Renal pelvis (tissue), 4 donors: ENCODE results near the gene GIMAP8. TPM values are rescaled to one million over a fixed set of nuclear protein-coding genes. Genes with fewer than 3 reads are reported as not detected.

Source experiments
- DNase-seq: peaks from one replicate; pipeline ENCODE4 v3.0.0-alpha.2; 2013
- polyA plus RNA-seq, 3 donors: library from polyadenylated mRNA; unstranded; fragments of 120-200 nt; gene quantifications; one replicate each; pipeline ENCODE4 v1.2.1, GENCODE V29; 2013; ENCODE audit not compliant: insufficient read length in 3 of 3

Gene GIMAP8
- polyA plus RNA-seq, 3 donors: 8.6 to 8.9 (median 8.8) TPM

- DNase-seq: no peak
These were observed 41.0 kb upstream of the GIMAP8 start for GRCh38 chr7:150409300-150410030.

- DNase-seq: no peak
These were observed 40.3 kb upstream of the GIMAP8 start for GRCh38 chr7:150410131-150410530.

- no peak for DNase-seq
These were observed 39.6 kb upstream of the GIMAP8 start for GRCh38 chr7:150410680-150411346.

GRCh38 chr7:150411606-150412005 is 38.8 kb upstream of the GIMAP8 start:
- no peak for DNase-seq

- DNase-seq: no peak
These were observed 38.4 kb upstream of the GIMAP8 start for GRCh38 chr7:150412016-150412415.

- DNase-seq: no peak
These were observed 37.6 kb upstream of the GIMAP8 start for GRCh38 chr7:150412518-150413488.

- no peak for DNase-seq
These were observed 36.8 kb upstream of the GIMAP8 start for GRCh38 chr7:150413640-150414081.

GRCh38 chr7:150415161-150416153 is 35.0 kb upstream of the GIMAP8 start:
- no peak for DNase-seq

GRCh38 chr7:150417239-150417638 is 33.2 kb upstream of the GIMAP8 start:
- no peak for DNase-seq

- DNase-seq: no peak
These were observed 32.6 kb upstream of the GIMAP8 start for GRCh38 chr7:150417863-150418262.

GRCh38 chr7:150420242-150420641 is 30.2 kb upstream of the GIMAP8 start:
- DNase-seq: no peak

- peak; percentile 86 for DNase-seq
These were observed 29.3 kb upstream of the GIMAP8 start for GRCh38 chr7:150420987-150421674.

- no peak for DNase-seq
These were observed 28.6 kb upstream of the GIMAP8 start for GRCh38 chr7:150421831-150422230.

GRCh38 chr7:150425670-150426069 is 24.8 kb upstream of the GIMAP8 start:
- no peak for DNase-seq

GRCh38 chr7:150428671-150429451 is 21.6 kb upstream of the GIMAP8 start:
- DNase-seq: no peak

- no peak for DNase-seq
These were observed 20.7 kb upstream of the GIMAP8 start for GRCh38 chr7:150429699-150430098.

GRCh38 chr7:150430465-150431085 is 19.9 kb upstream of the GIMAP8 start:
- DNase-seq: no peak

GRCh38 chr7:150431839-150432658 is 18.4 kb upstream of the GIMAP8 start:
- DNase-seq: no peak
